Measurements from ENCODE around the gene SEMA3F. TPM values are rescaled to one million over a fixed set of nuclear protein-coding genes. Genes with fewer than 3 reads are reported as not detected.

The SEMA3F gene
- total RNA-seq, 1 donor from 2014 or later = 10.0 TPM

GRCh38 chr3:50185230-50185629 is 30.1 kb downstream of the SEMA3F start:
- DNase-seq (ENCODE audit: low spot score) = no peak
- intact Hi-C loops (cut with DNase I) = no loop called here

DNA sequence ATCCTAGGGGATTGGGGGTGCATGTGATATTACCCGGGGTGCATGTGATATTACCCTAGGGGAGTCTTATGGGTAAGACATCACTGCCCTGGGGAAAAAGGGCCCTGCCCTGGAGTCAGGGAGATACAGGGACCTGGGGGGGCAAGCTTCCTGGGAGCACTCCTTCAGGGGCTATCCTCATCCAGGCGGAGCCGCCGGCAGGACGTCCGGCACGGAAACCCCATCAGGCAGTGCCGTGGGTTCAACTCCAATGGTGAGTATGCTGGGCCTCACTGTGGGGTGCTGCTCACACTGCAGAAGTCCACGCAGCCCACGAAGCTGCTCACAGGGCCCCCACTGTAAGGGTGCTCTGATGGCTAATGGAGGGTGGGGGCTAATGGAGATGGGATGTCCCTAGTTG is 31.0 kb downstream of the SEMA3F start:
- no peak for DNase-seq (ENCODE audit: low spot score)
- intact Hi-C loops (cut with DNase I) = no loop called here

DNA sequence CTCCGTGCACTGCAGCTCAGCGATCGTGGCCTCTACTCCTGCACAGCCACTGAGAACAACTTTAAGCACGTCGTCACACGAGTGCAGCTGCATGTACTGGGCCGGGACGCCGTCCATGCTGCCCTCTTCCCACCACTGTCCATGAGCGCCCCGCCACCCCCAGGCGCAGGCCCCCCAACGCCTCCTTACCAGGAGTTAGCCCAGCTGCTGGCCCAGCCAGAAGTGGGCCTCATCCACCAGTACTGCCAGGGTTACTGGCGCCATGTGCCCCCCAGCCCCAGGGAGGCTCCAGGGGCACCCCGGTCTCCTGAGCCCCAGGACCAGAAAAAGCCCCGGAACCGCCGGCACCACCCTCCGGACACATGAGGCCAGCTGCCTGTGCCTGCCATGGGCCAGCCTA is 32.6 kb downstream of the SEMA3F start:
- DNase-seq (ENCODE audit: low spot score) = no peak

DNA sequence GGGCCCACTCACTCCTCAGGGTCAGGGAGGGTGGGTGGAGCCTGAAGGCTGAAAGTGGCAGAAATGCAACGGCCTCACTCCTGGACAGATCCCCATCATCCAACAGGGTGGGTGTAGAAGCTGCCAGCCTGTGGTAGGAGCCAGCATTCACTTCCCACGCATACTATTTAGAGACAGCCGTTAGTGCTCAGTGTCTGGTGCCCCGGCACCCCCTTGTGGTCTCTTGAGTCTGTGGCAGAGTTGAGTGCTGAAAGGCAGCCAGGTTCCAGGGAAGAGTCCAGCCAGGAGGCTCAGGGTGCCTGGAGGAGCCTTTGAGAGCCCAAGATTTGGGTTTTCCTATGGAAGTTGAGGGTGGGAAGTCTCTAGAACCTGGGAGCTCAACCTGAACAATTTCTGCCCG is 34.1 kb downstream of the SEMA3F start:
- no peak for DNase-seq (ENCODE audit: low spot score)
- intact Hi-C loops (cut with DNase I) = loop anchor here (1.0 to 2.0 kb wide), 2 partner anchors 22 to 68 kb away; no protein-coding TSS in a partner anchor

More for the DNA sequence above, 32.6 kb downstream of the SEMA3F start:
- intact Hi-C loops (cut with DNase I) = loop anchor here (1.0 to 2.0 kb wide), 2 partner anchors 21 to 33 kb away; no protein-coding TSS in a partner anchor

DNA sequence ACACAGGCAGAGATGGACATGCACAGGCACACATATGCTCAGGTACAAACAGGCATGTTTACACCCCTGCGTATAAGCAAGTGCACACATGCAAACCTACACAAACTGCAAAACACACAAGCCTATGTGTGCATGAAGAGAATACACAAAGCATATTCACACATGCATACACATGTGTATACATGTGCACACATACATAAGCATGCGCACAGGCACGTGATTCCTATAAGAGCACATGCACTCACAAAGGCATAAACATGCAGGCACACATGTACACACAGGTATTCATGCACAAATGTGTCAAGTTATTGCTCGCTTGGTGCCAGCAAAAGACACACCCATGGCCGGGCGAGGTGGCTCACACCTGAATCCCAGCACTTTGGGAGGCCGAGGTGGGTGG is 34.9 kb downstream of the SEMA3F start:
- intact Hi-C loops (cut with DNase I) = loop anchor here (1.0 to 5.0 kb wide), 3 partner anchors 23 to 132 kb away; partner anchors contain the start of gene HYAL2
- no peak for DNase-seq (ENCODE audit: low spot score)

DNA sequence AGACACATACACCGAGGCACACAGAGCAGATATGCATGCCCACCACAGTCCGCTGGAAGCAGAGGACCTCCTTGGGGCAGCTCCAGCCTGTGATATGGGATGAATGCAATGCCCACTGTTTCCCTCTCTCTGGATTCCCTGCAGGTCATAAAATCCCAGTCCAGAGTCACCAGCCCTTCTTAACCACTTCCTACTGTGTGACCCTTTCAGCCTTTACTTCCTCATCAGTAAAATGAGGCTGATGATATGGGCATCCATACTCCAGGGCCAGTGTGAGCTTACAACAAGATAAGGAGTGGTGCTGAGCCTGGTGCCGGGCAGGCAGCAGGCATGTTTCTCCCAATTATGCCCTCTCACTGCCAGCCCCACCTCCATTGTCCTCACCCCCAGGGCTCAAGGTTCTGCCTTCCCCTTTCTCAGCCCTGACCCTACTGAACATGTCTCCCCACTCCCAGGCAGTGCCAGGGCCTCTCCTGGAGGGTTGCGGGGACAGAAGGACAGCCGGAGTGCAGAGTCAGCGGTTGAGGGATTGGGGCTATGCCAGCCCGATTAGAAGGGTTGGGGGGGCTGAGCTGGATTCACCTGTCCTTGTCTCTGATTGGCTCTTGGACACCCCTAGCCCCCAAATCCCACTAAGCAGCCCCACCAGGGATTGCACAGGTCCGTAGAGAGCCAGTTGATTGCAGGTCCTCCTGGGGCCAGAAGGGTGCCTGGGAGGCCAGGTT is 36.0 kb downstream of the SEMA3F start, which contains the start of gene GNAT1:
Gene GNAT1 (plus strand): TSS at position 675 of the 725 bp plus-strand sequence. CDS start 116 bp downstream, outside the sequence.
- intact Hi-C loops (cut with DNase I) = loop anchor here (5.0 kb wide), 1 partner anchor 131 kb away; the partner anchor contains the start of gene HYAL2
- no peak for DNase-seq (ENCODE audit: low spot score)

GRCh38 chr3:50192124-50192523 is 37.0 kb downstream of the SEMA3F start:
- no peak for DNase-seq (ENCODE audit: low spot score)
- intact Hi-C loops (cut with DNase I) = loop anchor here (2.0 to 5.0 kb wide), 2 partner anchors 79 to 130 kb away; partner anchors contain the start of gene HYAL2

DNA sequence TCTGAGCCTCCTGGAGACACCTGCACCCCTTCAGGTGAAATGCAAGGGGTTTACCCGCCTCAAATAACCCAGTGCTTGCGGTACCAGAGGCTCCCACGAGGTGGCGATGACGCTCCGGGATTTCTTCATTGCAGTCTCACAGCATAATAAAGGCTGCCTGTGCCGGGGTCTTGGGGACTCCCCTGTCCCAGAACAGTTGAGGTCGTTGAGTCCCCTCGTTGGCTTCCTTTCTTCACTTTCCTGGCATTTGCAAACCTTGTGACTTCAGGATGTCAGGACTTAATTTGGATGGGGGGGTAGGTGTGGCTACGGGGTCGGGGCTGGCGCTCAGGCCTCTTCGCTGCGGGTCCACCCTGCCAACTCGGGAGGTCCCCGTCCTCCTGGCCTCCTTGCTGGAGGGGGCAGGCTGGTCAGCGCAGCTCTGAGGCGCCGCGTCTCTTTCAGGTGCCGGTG is 37.6 kb downstream of the SEMA3F start:
- DNase-seq (ENCODE audit: low spot score) = peak; percentile 85
- intact Hi-C loops (cut with DNase I) = loop anchor here (1.0 to 5.0 kb wide), 3 partner anchors 35 to 130 kb away; partner anchors contain the start of gene HYAL2

DNA sequence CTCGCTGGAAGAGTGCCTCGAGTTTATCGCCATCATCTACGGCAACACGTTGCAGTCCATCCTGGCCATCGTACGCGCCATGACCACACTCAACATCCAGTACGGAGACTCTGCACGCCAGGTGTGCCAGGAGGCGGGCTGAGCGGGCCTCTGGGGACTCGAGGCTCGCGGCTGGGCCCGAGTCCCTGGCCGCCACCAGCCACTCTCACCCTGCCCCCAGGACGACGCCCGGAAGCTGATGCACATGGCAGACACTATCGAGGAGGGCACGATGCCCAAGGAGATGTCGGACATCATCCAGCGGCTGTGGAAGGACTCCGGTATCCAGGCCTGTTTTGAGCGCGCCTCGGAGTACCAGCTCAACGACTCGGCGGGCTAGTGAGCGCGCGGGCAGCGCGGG is 38.2 kb downstream of the SEMA3F start:
- no peak for DNase-seq (ENCODE audit: low spot score)
- intact Hi-C loops (cut with DNase I) = loop anchor here (1.0 to 5.0 kb wide), 3 partner anchors 34 to 129 kb away; partner anchors contain the start of gene HYAL2

DNA sequence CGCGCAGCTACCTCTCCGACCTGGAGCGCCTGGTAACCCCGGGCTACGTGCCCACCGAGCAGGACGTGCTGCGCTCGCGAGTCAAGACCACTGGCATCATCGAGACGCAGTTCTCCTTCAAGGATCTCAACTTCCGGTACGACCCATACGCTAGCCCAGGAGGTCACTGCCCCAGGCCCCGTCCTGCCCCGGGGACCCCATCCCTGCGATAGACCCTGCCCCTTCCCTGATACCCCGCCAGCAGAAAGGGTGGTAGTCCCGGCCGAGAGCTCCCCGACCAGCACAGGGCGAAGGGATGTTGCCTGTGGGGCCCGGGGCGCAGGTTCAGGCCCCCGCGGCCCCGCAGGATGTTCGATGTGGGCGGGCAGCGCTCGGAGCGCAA is 38.6 kb downstream of the SEMA3F start:
- DNase-seq (ENCODE audit: low spot score) = no peak
- intact Hi-C loops (cut with DNase I) = loop anchor here (1.0 to 5.0 kb wide), 3 partner anchors 34 to 129 kb away; partner anchors contain the start of gene HYAL2

GRCh38 chr3:50194128-50194902 is 39.2 kb downstream of the SEMA3F start:
- intact Hi-C loops (cut with DNase I) = loop anchor here (5.0 kb wide), 1 partner anchor 128 kb away; the partner anchor contains the start of gene HYAL2
- no peak for DNase-seq (ENCODE audit: low spot score)

DNA sequence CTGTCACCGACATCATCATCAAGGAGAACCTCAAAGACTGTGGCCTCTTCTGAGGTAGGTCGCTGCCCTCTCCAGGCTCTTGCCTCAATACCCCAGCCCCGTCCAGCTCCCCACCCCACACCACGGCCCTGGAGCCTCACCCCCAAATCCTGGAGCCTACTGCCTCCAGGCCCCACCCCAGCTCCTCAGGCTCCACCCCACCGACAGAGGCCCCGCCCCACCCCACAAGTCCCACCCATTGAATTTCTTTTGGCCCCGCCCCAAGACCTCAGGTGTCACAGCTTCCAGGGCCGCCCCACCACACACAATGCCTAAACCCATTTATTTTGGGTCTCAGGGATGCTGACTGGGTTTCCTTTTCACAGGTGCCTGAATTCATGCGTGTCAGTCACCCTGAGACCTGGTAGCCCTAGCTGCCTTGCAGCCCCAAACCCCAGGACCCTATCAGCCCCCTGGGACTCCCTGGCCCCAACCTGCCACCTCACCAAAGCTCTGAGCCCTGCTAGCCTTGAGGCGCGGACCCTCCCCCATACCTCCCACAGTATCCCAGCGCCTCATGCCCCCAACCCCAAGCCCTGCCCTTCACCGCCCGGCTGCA is 39.9 kb downstream of the SEMA3F start:
- intact Hi-C loops (cut with DNase I) = loop anchor here (5.0 kb wide), 1 partner anchor 127 kb away; the partner anchor contains the start of gene HYAL2
- no peak for DNase-seq (ENCODE audit: low spot score)

DNA sequence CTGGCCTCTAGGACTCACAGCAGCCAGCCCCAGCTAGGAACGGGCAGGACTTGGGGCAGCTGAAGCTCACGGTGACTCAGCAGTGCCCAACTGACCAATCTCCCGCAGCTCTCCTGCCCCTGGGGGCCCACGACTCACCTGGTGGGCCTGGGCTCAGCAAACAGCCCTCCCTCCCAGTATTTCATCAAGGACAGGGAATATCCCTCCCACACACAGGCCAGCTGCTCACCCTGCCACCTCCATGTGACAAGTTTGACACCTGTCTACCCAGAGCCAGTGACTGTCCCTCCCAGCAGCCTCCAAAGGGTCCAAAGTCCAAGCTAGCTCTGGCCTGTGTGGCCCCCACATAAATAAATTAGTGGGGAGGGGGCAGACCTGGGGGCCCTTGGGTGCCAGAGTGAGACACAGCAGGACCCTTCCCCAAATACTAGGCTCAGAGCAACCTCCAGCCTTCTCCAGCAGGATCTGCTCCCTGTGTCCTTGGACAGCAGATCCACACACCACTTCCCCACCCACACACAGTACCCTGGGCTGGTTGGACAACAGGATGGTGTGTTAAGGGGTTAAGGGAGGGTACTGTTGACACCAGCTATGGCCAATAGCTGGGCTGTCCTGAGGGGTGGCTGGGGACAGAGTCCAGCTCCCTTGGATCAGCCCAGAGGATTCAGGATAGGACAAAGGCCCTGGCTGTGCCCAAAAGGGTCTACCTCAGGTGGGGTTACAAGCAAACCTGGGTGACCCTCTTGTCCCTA is 40.6 kb downstream of the SEMA3F start:
- intact Hi-C loops (cut with DNase I) = no loop called here
- DNase-seq (ENCODE audit: low spot score) = no peak

- intact Hi-C loops (cut with DNase I) = no loop called here
- no peak for DNase-seq (ENCODE audit: low spot score)
These were observed 41.2 kb downstream of the SEMA3F start for GRCh38 chr3:50196253-50196801.

- intact Hi-C loops (cut with DNase I) = no loop called here
- no peak for DNase-seq (ENCODE audit: low spot score)
These were observed 46.6 kb downstream of the SEMA3F start for GRCh38 chr3:50201573-50202315.

GRCh38 chr3:50202353-50203112 is 47.4 kb downstream of the SEMA3F start:
- DNase-seq (ENCODE audit: low spot score) = no peak
- intact Hi-C loops (cut with DNase I) = no loop called here

- DNase-seq (ENCODE audit: low spot score) = no peak
- intact Hi-C loops (cut with DNase I) = no loop called here
These were observed 48.1 kb downstream of the SEMA3F start for GRCh38 chr3:50203113-50203808.

All from cardiac septum (tissue), 1 donor.